Osteocyte (in vitro differentiated cells): ENCODE results near the gene ERCC3. TPM values are rescaled to one million over a fixed set of nuclear protein-coding genes. Genes with fewer than 3 reads are reported as not detected.

Experiments used
- DNase-seq: peaks from one replicate; pipeline ENCODE4 v3.0.0; 2021; ENCODE audit warnings: mixed read lengths; ENCODE audit not compliant: unreplicated experiment; ENCODE audit errors: extremely low spot score
- H3K27ac Mint-ChIP-seq: one replicate; pipeline ENCODE4 v1.8.0; 2021; ENCODE audit warnings: mild to moderate bottlenecking, mixed read lengths; ENCODE audit not compliant: unreplicated experiment
- H3K27me3 Mint-ChIP-seq: one replicate; pipeline ENCODE4 v1.8.0; 2021; ENCODE audit warnings: mixed read lengths; ENCODE audit not compliant: unreplicated experiment
- H3K36me3 Mint-ChIP-seq: one replicate; pipeline ENCODE4 v1.8.0; 2021; ENCODE audit warnings: mixed read lengths; ENCODE audit not compliant: unreplicated experiment
- H3K4me1 Mint-ChIP-seq: one replicate; pipeline ENCODE4 v1.8.0; 2021; ENCODE audit warnings: mixed read lengths; ENCODE audit not compliant: unreplicated experiment
- H3K4me3 Mint-ChIP-seq: one replicate; pipeline ENCODE4 v1.8.0; 2021; ENCODE audit warnings: mild to moderate bottlenecking, moderate library complexity, mixed read lengths; ENCODE audit not compliant: unreplicated experiment
- H3K9me3 Mint-ChIP-seq: one replicate; pipeline ENCODE4 v1.8.0; 2021; ENCODE audit warnings: mixed read lengths; ENCODE audit not compliant: unreplicated experiment
- total RNA-seq: library from RNA; stranded (reverse); gene quantifications from 2 replicates; pipeline ENCODE4 v1.2.1, GENCODE V29; 2021
- TF ChIP-seq, protein P1 (sequence below): fragments of 200-600 bp; sonication (generic); IDR thresholded peaks from 2 replicates; pipeline ENCODE4 v1.5.0; 2021; ENCODE audit warnings: antibody characterized with exemption, mild to moderate bottlenecking, moderate library complexity

Gene ERCC3
- total RNA-seq, 1 donor from 2014 or later, result 50.3 TPM

DNA sequence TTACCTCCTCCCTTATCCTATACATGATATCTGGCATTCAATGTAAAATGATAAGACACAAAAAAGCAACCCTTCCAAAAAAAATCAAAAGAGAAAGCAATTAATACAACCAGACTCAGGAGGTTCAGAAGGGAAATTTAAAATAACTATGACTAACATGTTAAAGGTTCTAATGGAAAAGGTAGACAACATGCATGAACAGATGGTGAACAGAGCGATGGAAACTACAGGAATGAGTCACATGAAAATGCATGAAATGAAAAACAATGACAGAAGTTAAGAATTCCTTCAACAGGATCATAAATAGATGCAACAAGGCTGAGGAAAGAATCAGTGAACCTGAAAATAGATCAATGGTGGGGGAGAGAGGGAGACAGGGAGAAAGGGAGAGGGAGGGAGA is 26.1 kb upstream of the ERCC3 start:
- Mint-ChIP-seq H3K27ac (no peak overlapping the region), H3K36me3 (peaks cover 41% of the 10 kb centered on the region), H3K4me1 (no peaks in the 10 kb centered on the region), H3K9me3 (peaks cover 9% of the 10 kb centered on the region), H3K27me3 (no peaks in the 10 kb centered on the region), H3K4me3 (no peak overlapping the region)
- DNase-seq, result no peak
- TF ChIP-seq, protein P1, sequence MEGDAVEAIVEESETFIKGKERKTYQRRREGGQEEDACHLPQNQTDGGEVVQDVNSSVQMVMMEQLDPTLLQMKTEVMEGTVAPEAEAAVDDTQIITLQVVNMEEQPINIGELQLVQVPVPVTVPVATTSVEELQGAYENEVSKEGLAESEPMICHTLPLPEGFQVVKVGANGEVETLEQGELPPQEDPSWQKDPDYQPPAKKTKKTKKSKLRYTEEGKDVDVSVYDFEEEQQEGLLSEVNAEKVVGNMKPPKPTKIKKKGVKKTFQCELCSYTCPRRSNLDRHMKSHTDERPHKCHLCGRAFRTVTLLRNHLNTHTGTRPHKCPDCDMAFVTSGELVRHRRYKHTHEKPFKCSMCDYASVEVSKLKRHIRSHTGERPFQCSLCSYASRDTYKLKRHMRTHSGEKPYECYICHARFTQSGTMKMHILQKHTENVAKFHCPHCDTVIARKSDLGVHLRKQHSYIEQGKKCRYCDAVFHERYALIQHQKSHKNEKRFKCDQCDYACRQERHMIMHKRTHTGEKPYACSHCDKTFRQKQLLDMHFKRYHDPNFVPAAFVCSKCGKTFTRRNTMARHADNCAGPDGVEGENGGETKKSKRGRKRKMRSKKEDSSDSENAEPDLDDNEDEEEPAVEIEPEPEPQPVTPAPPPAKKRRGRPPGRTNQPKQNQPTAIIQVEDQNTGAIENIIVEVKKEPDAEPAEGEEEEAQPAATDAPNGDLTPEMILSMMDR, result no peak

DNA sequence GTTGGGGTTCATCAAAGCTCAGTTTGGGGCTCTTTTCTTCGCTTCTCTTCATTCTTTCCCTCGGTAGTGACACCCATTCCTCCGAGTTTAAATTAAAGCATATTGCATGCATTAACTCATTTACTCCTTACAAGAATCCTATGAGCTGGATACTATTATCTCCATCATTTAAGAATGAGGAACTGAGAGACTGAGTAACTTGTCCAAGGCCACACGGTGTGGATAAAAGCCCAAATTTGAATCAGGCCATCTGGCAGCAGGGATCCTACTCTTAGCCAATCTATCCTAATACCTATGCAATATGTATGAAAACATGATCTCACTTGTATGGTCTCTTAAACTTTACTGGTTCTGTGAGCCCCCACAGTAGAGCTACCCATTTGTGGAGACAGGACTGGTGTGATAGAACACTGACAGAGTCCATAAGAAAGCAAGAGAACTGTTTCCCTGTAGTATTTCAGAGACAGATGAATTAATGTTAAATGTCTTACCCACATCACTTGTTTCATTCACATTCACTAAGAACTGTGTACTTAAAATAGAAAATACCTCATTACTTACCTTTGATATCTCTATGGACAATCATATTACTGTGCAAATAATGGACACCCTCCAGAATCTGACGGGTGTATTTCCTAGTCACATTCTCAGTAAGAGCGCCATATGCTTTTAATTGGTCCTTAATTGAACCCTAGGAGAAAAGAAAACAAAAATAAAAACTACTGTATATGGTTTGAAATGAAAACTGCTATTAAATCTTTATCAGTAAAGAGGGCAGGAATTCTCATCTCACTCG is 20.4 kb upstream of the ERCC3 start:
- H3K27ac Mint-ChIP-seq, result no peak overlapping the region
- TF ChIP-seq, protein P1, result no peak
- no peaks in the 10 kb centered on the region for H3K4me1 Mint-ChIP-seq
- H3K9me3 Mint-ChIP-seq, result no peaks in the 10 kb centered on the region
- DNase-seq, result no peak
- no peaks in the 10 kb centered on the region for H3K27me3 Mint-ChIP-seq
- peaks cover 58% of the 10 kb centered on the region for H3K36me3 Mint-ChIP-seq
- H3K4me3 Mint-ChIP-seq, result no peak overlapping the region

DNA sequence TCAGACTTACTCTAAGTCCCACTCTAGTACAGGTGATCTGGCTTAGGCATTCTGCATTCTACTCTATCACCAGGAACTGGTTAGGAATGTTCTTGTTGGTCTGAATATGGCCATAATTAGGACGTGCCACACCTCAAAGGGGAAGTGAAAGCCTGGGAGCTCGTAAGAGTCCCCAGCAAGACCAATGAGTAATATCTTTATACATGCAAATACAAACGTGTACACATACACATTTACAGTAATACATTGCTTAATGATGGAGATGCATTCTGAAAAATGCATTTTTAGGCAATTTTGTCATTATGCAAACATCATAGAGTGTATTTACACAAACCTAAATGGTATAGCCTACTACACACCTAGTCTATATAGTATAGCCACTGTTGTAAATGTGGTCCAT is 19.5 kb upstream of the ERCC3 start:
- no peak overlapping the region for H3K27ac Mint-ChIP-seq
- TF ChIP-seq, protein P1, result no peak
- no peaks in the 10 kb centered on the region for H3K9me3 Mint-ChIP-seq
- DNase-seq, result no peak
- H3K4me3 Mint-ChIP-seq, result no peak overlapping the region
- no peaks in the 10 kb centered on the region for H3K27me3 Mint-ChIP-seq
- H3K36me3 Mint-ChIP-seq, result peaks cover 52% of the 10 kb centered on the region
- H3K4me1 Mint-ChIP-seq, result no peaks in the 10 kb centered on the region

DNA sequence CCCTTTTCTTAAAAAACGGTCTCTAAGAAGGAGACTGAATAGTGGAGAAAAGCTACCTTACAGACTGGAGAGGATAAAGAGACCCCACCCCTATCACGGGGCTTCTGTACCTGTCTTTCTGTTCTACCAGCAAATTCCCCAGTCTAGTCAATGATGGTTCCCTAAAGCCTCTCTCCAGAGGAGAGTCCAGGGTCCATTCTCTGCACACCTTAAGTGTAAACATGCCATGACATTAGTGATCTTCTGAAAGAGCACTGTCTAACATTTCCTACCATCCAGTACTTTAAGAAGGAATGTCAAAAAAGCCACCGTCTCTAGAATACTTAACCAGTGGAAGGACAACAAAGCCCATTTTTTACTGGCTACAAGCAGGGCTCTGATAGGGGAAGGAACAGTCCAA is 17.0 kb upstream of the ERCC3 start:
- Mint-ChIP-seq H3K36me3 (peaks cover 45% of the 10 kb centered on the region), H3K4me1 (no peaks in the 10 kb centered on the region)
- TF ChIP-seq, protein P1, result no peak

DNA sequence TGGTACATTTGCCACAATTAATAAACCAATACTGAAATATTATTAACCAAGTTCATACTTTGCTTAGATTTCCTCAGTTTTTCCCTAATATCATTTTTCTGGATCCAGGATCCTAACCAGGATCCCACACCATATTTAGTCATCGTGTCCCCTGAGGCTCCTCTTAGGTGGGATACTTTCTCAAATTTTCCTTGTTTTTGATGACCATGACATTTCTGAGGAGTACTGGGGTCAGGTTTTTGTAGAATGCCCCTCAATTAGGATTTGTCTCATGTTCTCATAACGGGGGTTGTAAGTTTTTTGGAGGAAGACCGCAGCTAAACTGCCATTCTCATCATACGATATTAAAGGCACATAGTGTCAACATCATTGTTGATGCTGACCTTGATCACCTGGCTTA is 15.5 kb upstream of the ERCC3 start:
- H3K4me1 Mint-ChIP-seq, result no peaks in the 10 kb centered on the region
- H3K4me3 Mint-ChIP-seq, result no peak overlapping the region
- TF ChIP-seq, protein P1, result no peak
- H3K9me3 Mint-ChIP-seq, result no peaks in the 10 kb centered on the region
- DNase-seq, result no peak
- H3K27ac Mint-ChIP-seq, result no peak overlapping the region
- peaks cover 41% of the 10 kb centered on the region for H3K36me3 Mint-ChIP-seq
- no peaks in the 10 kb centered on the region for H3K27me3 Mint-ChIP-seq

More for the DNA sequence above, 17.0 kb upstream of the ERCC3 start:
- Mint-ChIP-seq H3K27ac (no peak overlapping the region), H3K9me3 (no peaks in the 10 kb centered on the region), H3K4me3 (no peak overlapping the region), H3K27me3 (no peaks in the 10 kb centered on the region)
- DNase-seq, result no peak
